A549 (cell line): ENCODE results near the gene SGSM2. TPM values are rescaled to one million over a fixed set of nuclear protein-coding genes. Genes with fewer than 3 reads are reported as not detected.

ENCODE experiments used
- ATAC-seq, 2 experiments: fragments of 200-7000 bp in 1 of 2; fragments of >200 bp in 1 of 2; cut with Nextera tagmentation in 1 of 2; cut with Tn5 transposase in 1 of 2; 3 replicates each; pipeline versions ENCODE4 v1.8.0 to v1.9.1; 2018 to 2020; ENCODE audit warnings: mild to moderate bottlenecking in 1 of 2, moderate library complexity in 1 of 2
- CTCF ChIA-PET: fragments of 300-600 bp; sonication (Branson Sonifier 250); formaldehyde crosslinking; extraction: SDS; loops from one replicate; lab custom pipeline; 2021; ENCODE audit warnings: antibody characterized with exemption, inconsistent platforms; lab: Yijun Ruan, JAX
- POLR2A ChIA-PET: fragments of 350-600 bp; formaldehyde crosslinking; extraction: SDS; loops from one replicate; lab custom pipeline; 2021; ENCODE audit warnings: antibody characterized with exemption, inconsistent platforms; lab: Yijun Ruan, JAX
- DNase-seq, 2 experiments: peaks; one replicate each; pipeline versions ENCODE4 v3.0.0 to v3.0.0-alpha.2; 2011 to 2016; ENCODE audit warnings: low read depth in 1 of 2, low spot score in 1 of 2
- FAIRE-seq: peaks from 2 replicates; lab custom pipeline; 2011; peaks lifted over from hg19 to GRCh38; lab: Jason Lieb, UNC
- H3K27ac ChIP-seq, 2 experiments: fragments of >200 bp; sonication (Bioruptor Twin); formaldehyde crosslinking; 3 replicates each; pipeline ENCODE4 v1.5.1; 2016 to 2017
- H3K4me1 ChIP-seq: fragments of >200 bp; sonication (Bioruptor Twin); formaldehyde crosslinking; 3 replicates; pipeline ENCODE4 v1.6.1; 2016
- H3K4me2 ChIP-seq: fragments of >200 bp; sonication (Bioruptor Twin); formaldehyde crosslinking; 3 replicates; pipeline ENCODE4 v1.6.1; 2016
- H3K4me3 ChIP-seq: fragments of >200 bp; sonication (Bioruptor Twin); formaldehyde crosslinking; 3 replicates; pipeline ENCODE4 v1.5.1; 2016
- H3K9me3 ChIP-seq: fragments of >200 bp; sonication (Bioruptor Twin); formaldehyde crosslinking; 3 replicates; pipeline ENCODE4 v1.6.1; 2016
- BCL3 ChIP-seq: fragments of >200 bp; sonication (Bioruptor Twin); formaldehyde crosslinking; IDR thresholded peaks from 3 replicates; pipeline ENCODE4 v1.6.1; 2016
- CBX2 ChIP-seq: fragments of 200-600 bp; sonication (generic); IDR thresholded peaks from 2 replicates; pipeline ENCODE4 v1.6.1; 2016; ENCODE audit warnings: low read depth, mild to moderate bottlenecking, borderline replicate concordance
- CBX8 ChIP-seq: fragments of 200-600 bp; sonication (generic); IDR thresholded peaks from 2 replicates; pipeline ENCODE4 v1.6.1; 2016
- CEBPB ChIP-seq, 2 experiments: fragments of >200 bp in 1 of 2; sonication (Bioruptor Twin) in 1 of 2; formaldehyde crosslinking in 1 of 2; IDR thresholded peaks; 2 replicates each; pipeline ENCODE4 v1.6.1; 2012 to 2016
- CHD2 ChIP-seq: fragments of 150-350 bp; IDR thresholded peaks from 2 replicates; pipeline ENCODE4 v1.6.1; 2014; ENCODE audit warnings: low read length; ENCODE audit not compliant: partially characterized antibody
- CTCF ChIP-seq: fragments of >200 bp; sonication (Bioruptor Twin); formaldehyde crosslinking; IDR thresholded peaks from 3 replicates; pipeline ENCODE4 v1.5.1; 2016
- E2F6 ChIP-seq: IDR thresholded peaks from 2 replicates; pipeline ENCODE4 v1.6.1; 2012; ENCODE audit warnings: low read depth, borderline replicate concordance
- EHF ChIP-seq: fragments of 250-450 bp; sonication (Bioruptor Pico); IDR thresholded peaks from 2 replicates; pipeline ENCODE4 v1.5.0; 2020; ENCODE audit warnings: mild to moderate bottlenecking
- EHMT2 ChIP-seq: fragments of 200-600 bp; sonication (generic); IDR thresholded peaks from 2 replicates; pipeline ENCODE4 v1.6.1; 2016; ENCODE audit warnings: antibody characterized with exemption, low read depth, mild to moderate bottlenecking, moderate library complexity
- ELK1 ChIP-seq: fragments of 150-350 bp; IDR thresholded peaks from 2 replicates; pipeline ENCODE4 v1.6.1; 2014; ENCODE audit warnings: low read depth, mild to moderate bottlenecking, low read length
- ESRRA ChIP-seq: fragments of 150-350 bp; IDR thresholded peaks from 2 replicates; pipeline ENCODE4 v1.6.1; 2014; ENCODE audit warnings: mild to moderate bottlenecking, low read length, borderline replicate concordance
- FOSB ChIP-seq: fragments of 250-450 bp; sonication (Bioruptor Pico); IDR thresholded peaks from 2 replicates; pipeline ENCODE4 v1.5.0; 2020; ENCODE audit warnings: mild to moderate bottlenecking, moderate library complexity
- GATA3 ChIP-seq: IDR thresholded peaks from 2 replicates; pipeline ENCODE4 v1.6.1; 2012; ENCODE audit warnings: borderline replicate concordance
- HES2 ChIP-seq: fragments of >200 bp; sonication (Bioruptor Twin); formaldehyde crosslinking; IDR thresholded peaks from 2 replicates; pipeline ENCODE4 v1.6.1; 2016
- HEYL ChIP-seq: fragments of 250-450 bp; sonication (Bioruptor Pico); IDR thresholded peaks from 2 replicates; pipeline ENCODE4 v1.8.0; 2021; ENCODE audit warnings: mild to moderate bottlenecking, moderate library complexity
- HOXA7 ChIP-seq: fragments of 250-450 bp; sonication (Bioruptor Pico); IDR thresholded peaks from 2 replicates; pipeline ENCODE4 v1.5.0; 2020; ENCODE audit warnings: mild to moderate bottlenecking, moderate library complexity
- HOXB5 ChIP-seq: fragments of 250-450 bp; sonication (Bioruptor Pico); IDR thresholded peaks from 2 replicates; pipeline ENCODE4 v1.5.0; 2020; ENCODE audit warnings: mild to moderate bottlenecking, moderate library complexity
- JUN ChIP-seq, 2 experiments: fragments of >200 bp; sonication (Bioruptor Twin); formaldehyde crosslinking; IDR thresholded peaks; 2 replicates in 1 of 2; 3 replicates in 1 of 2; pipeline ENCODE4 v1.6.1; 2016 to 2017
- KDM1A ChIP-seq: fragments of 200-600 bp; sonication (generic); IDR thresholded peaks from 2 replicates; pipeline ENCODE4 v1.6.1; 2016; ENCODE audit warnings: low read depth, mild to moderate bottlenecking
- MAX ChIP-seq: IDR thresholded peaks from 2 replicates; pipeline ENCODE4 v1.6.1; 2012
- MAZ ChIP-seq: fragments of 150-350 bp; IDR thresholded peaks from 2 replicates; pipeline ENCODE4 v1.6.1; 2014; ENCODE audit warnings: antibody characterized with exemption, low read depth, low read length, borderline replicate concordance
- MYC ChIP-seq: IDR thresholded peaks from 2 replicates; pipeline ENCODE4 v1.6.1; 2012; ENCODE audit warnings: mild to moderate bottlenecking, inconsistent platforms, low read length, improper control_type of control experiment, borderline replicate concordance
- NPAS2 ChIP-seq: fragments of 250-450 bp; sonication (Bioruptor Pico); IDR thresholded peaks from 2 replicates; pipeline ENCODE4 v1.8.0; 2022; ENCODE audit warnings: mild to moderate bottlenecking, moderate library complexity, borderline replicate concordance
- NR3C1 ChIP-seq: fragments of >200 bp; sonication (Bioruptor Twin); formaldehyde crosslinking; IDR thresholded peaks from 3 replicates; pipeline ENCODE4 v1.6.1; 2017
- POLR2AphosphoS2 ChIP-seq: conservative IDR thresholded peaks from 2 replicates; pipeline ENCODE4 v1.6.1; 2012; ENCODE audit warnings: low read length, improper control_type of control experiment, inconsistent platforms
- RAD21 ChIP-seq, 2 experiments: fragments of >200 bp in 1 of 2; sonication (Bioruptor Twin) in 1 of 2; formaldehyde crosslinking in 1 of 2; IDR thresholded peaks in 1 of 2; conservative IDR thresholded peaks in 1 of 2; 2 replicates in 1 of 2; 3 replicates in 1 of 2; pipeline ENCODE4 v1.6.1; 2012 to 2018; ENCODE audit warnings: inconsistent platforms in 1 of 2
- RNF2 ChIP-seq: fragments of 200-600 bp; sonication (generic); IDR thresholded peaks from 2 replicates; pipeline ENCODE4 v1.6.1; 2016; ENCODE audit warnings: low read depth, mild to moderate bottlenecking, antibody characterized with exemption, moderate library complexity, borderline replicate concordance
- SREBF2 ChIP-seq: fragments of 450-650 bp; IDR thresholded peaks from 2 replicates; pipeline ENCODE4 v1.6.1; 2014; ENCODE audit warnings: mild to moderate bottlenecking, moderate library complexity
- TFCP2L1 ChIP-seq: fragments of 250-450 bp; sonication (Bioruptor Pico); IDR thresholded peaks from 2 replicates; pipeline ENCODE4 v1.5.0; 2021; ENCODE audit warnings: mild to moderate bottlenecking
- ZC3H11A ChIP-seq: fragments of 450-650 bp; IDR thresholded peaks from 2 replicates; pipeline ENCODE4 v1.6.1; 2014; ENCODE audit warnings: antibody characterized with exemption, mild to moderate bottlenecking
- ZFP36 ChIP-seq: fragments of 450-650 bp; IDR thresholded peaks from 2 replicates; pipeline ENCODE4 v1.6.1; 2014; ENCODE audit warnings: borderline replicate concordance; ENCODE audit not compliant: partially characterized antibody
- ZSCAN20 ChIP-seq: fragments of 250-450 bp; sonication (Bioruptor Pico); IDR thresholded peaks from 2 replicates; pipeline ENCODE4 v1.8.0; 2022; ENCODE audit warnings: mild to moderate bottlenecking, moderate library complexity
- WGBS: methylation state at CpG from one replicate; pipeline ENCODE4 v1.1.6; 2017; ENCODE audit errors: missing lambda C conversion rate; 5-methylcytosine and 5-hydroxymethylcytosine counted together
- polyA plus RNA-seq, 4 experiments: library from polyadenylated mRNA; depleted of rRNA in 3 of 4; stranded (reverse); fragments of >200 nt; fragmentation: RNase III in 1 of 4; extraction: RNeasy Plus Mini Kit Qiagen cat#74134 plus additional on column Dnase treatment in 1 of 4; gene quantifications; 2 replicates in 3 of 4; 3 replicates in 1 of 4; pipeline ENCODE4 v1.2.3, GENCODE V29; 2011 to 2017

Gene SGSM2
- polyA plus RNA-seq, 2 of the 4 experiments (the other 2 are of a cell fraction), result 24.9 to 53.3 TPM

- FAIRE-seq (no peak), DNase-seq (peak; percentile 92 to 95), ATAC-seq (peak; percentile 96 to 97)
- Histone ChIP-seq H3K9me3 (no peaks in the 10 kb centered on the region), H3K4me2 (peak within 1 kb of the TSS; percentile 98), H3K27ac (peak within 1 kb of the TSS; percentile 97 to 99), H3K4me1 (peaks cover 13% of the 10 kb centered on the region; the same call in 2 of the 3 replicates), H3K4me3 (peak within 1 kb of the TSS; percentile 75)
- CTCF ChIA-PET, result interaction anchor here (0.6 to 3.0 kb wide), 13 partner anchors 8 to 278 kb away, joined by 3 to 15 read pairs (median 4); partner anchors contain the start of genes HIC1 and TSR1
- WGBS, result 2% methylated on average over 57 of the region's 108 CpGs
- POLR2A ChIA-PET, result interaction anchor here (0.6 to 2.6 kb wide), 22 partner anchors 9 to 961 kb away, joined by 3 to 37 read pairs (median 5); partner anchors contain the start of genes SGSM2 and TSR1
- TF ChIP-seq MYC (0 out of 2 replicates have a peak, but pooled peaks have one; percentile 9), JUN (IDR thresholded peaks at IDR 0.05) (peak; percentile 73 to 93; a peak in 3 of 5 replicates), CTCF (no peak), TFCP2L1 (0 out of 2 replicates have a peak, but pooled peaks have one; percentile 69), BCL3 (peak; percentile 82; the same call in 2 of the 3 replicates), HES2 (no peak), HOXB5 (no peak), MAX (peak; percentile 75), EHMT2 (no peak), RAD21 (conservative IDR thresholded peaks at IDR 0.05 in 1 of 2, IDR thresholded peaks at IDR 0.05 in 1 of 2) (no peak), HEYL (CRISPR knock-in tag) (no peak), ELK1 (no peak), SREBF2 (no peak), CBX8 (no peak), ZC3H11A (no peak), FOSB (CRISPR knock-in tag) (no peak), ZFP36 (no peak), ZSCAN20 (CRISPR knock-in tag) (no peak), CHD2 (no peak), ESRRA (no peak), CBX2 (no peak), NR3C1 (no peak), POLR2AphosphoS2 (no peak), KDM1A (no peak), RNF2 (no peak), E2F6 (peak; percentile 72), MAZ (peak; percentile 65; the same call in 1 of the 2 replicates), EHF (CRISPR knock-in tag) (no peak), CEBPB (IDR thresholded peaks at IDR 0.05) (no peak), HOXA7 (CRISPR knock-in tag) (no peak), NPAS2 (CRISPR knock-in tag) (no peak), GATA3 (no peak)
These were observed 33.8 kb upstream of the SGSM2 start, which contains the start of the genes SMG6 and SRR for GRCh38 chr17:2303204-2304188. Gene SMG6, minus strand, starts transcription at chr17:2303785. Its CDS starts 65 bp downstream, at chr17:2303720. Gene SRR, plus strand, starts transcription at chr17:2303950. Its CDS starts 11,611 bp downstream, at chr17:2315561.
